GM23338 (cell line): Measurements from ENCODE around the gene TAF1D. TPM values are rescaled to one million over a fixed set of nuclear protein-coding genes. Genes with fewer than 3 reads are reported as not detected.

Experiments
- ATAC-seq: fragments of 200-7000 bp; cut with Tn5 transposase; 3 replicates; pipeline ENCODE4 v1.9.1; 2020
- DNase-seq: peaks from one replicate; pipeline ENCODE4 v3.0.0-alpha.2; 2015; ENCODE audit warnings: low spot score
- H2AFZ ChIP-seq: fragments of 200-600 bp; sonication (generic); 2 replicates; pipeline ENCODE4 v1.8.0; 2016; ENCODE audit warnings: antibody characterized with exemption, mild to moderate bottlenecking, moderate library complexity
- H3F3A ChIP-seq: fragments of 200-600 bp; sonication (generic); replicated peaks from 2 replicates; pipeline ENCODE4 v1.8.0; 2017; ENCODE audit warnings: antibody characterized with exemption, mixed run types, low read depth
- H3K27ac ChIP-seq: fragments of 200-600 bp; sonication (generic); 2 replicates; pipeline ENCODE4 v1.6.1; 2016; ENCODE audit warnings: low read depth
- H3K27me3 ChIP-seq: fragments of 200-600 bp; sonication (generic); 2 replicates; pipeline ENCODE4 v1.8.0; 2016; ENCODE audit warnings: mild to moderate bottlenecking, mixed run types, moderate library complexity; ENCODE audit not compliant: insufficient read depth
- H3K36me3 ChIP-seq: fragments of 200-600 bp; sonication (generic); 2 replicates; pipeline ENCODE4 v1.8.0; 2016; ENCODE audit warnings: mild to moderate bottlenecking; ENCODE audit not compliant: insufficient read depth
- H3K4me1 ChIP-seq: fragments of 200-600 bp; sonication (generic); 2 replicates; pipeline ENCODE4 v1.8.0; 2016; ENCODE audit warnings: mild to moderate bottlenecking, moderate library complexity; ENCODE audit not compliant: insufficient read depth
- H3K4me2 ChIP-seq: fragments of 200-600 bp; sonication (generic); 2 replicates; pipeline ENCODE4 v1.7.1; 2017; ENCODE audit warnings: mixed run types
- H3K4me3 ChIP-seq: fragments of 200-600 bp; sonication (generic); 2 replicates; pipeline ENCODE4 v1.6.1; 2016; ENCODE audit warnings: mixed run types
- H3K79me2 ChIP-seq: fragments of 200-600 bp; sonication (generic); replicated peaks from 2 replicates; pipeline ENCODE4 v1.8.0; 2017; ENCODE audit warnings: mild to moderate bottlenecking; ENCODE audit not compliant: insufficient read depth
- H3K9me2 ChIP-seq: fragments of 200-600 bp; sonication (generic); 2 replicates; pipeline ENCODE4 v1.8.0; 2017; ENCODE audit not compliant: insufficient read depth
- H4K20me1 ChIP-seq: fragments of 200-600 bp; sonication (generic); replicated peaks from 2 replicates; pipeline ENCODE4 v1.8.0; 2017; ENCODE audit warnings: mild to moderate bottlenecking; ENCODE audit not compliant: insufficient read depth
- H3K27ac Mint-ChIP-seq: 2 replicates; pipeline ENCODE4 v1.8.0; 2020; ENCODE audit warnings: inconsistent platforms, mild to moderate bottlenecking, moderate library complexity, mixed read lengths
- H3K27me3 Mint-ChIP-seq: 3 replicates; pipeline ENCODE4 v1.8.0; 2022; ENCODE audit warnings: low read depth, mild to moderate bottlenecking, moderate library complexity, mixed read lengths, inconsistent platforms; ENCODE audit not compliant: insufficient read depth, poor library complexity
- H3K36me3 Mint-ChIP-seq: 3 replicates; pipeline ENCODE4 v1.8.0; 2021; ENCODE audit warnings: low read depth, mild to moderate bottlenecking, inconsistent platforms, moderate library complexity, mixed read lengths
- H3K4me1 Mint-ChIP-seq: 3 replicates; pipeline ENCODE4 v1.8.0; 2020; ENCODE audit warnings: mild to moderate bottlenecking, inconsistent platforms, mixed read lengths
- H3K4me3 Mint-ChIP-seq: 3 replicates; pipeline ENCODE4 v1.8.0; 2021; ENCODE audit warnings: moderate library complexity, mild to moderate bottlenecking, inconsistent platforms, mixed read lengths
- H3K9me3 Mint-ChIP-seq: 3 replicates; pipeline ENCODE4 v1.8.0; 2020; ENCODE audit warnings: moderate library complexity, mild to moderate bottlenecking, inconsistent platforms, mixed read lengths
- CTCF ChIP-seq, 2 experiments: fragments of 200-600 bp in 1 of 2; sonication (generic) in 1 of 2; conservative IDR thresholded peaks; 2 replicates each; pipeline versions ENCODE4 v1.5.1 to v1.6.1; 2016 to 2017; ENCODE audit warnings: antibody characterized with exemption in 2 of 2, low read depth in 2 of 2, mild to moderate bottlenecking in 2 of 2, moderate library complexity in 1 of 2
- ETS1 ChIP-seq: IDR thresholded peaks from 2 replicates; pipeline ENCODE4 v1.6.1; 2016; ENCODE audit warnings: antibody characterized with exemption
- EZH2phosphoT487 ChIP-seq: fragments of 200-600 bp; sonication (generic); IDR thresholded peaks from one replicate; pipeline ENCODE4 v1.8.1; 2018; ENCODE audit warnings: antibody characterized with exemption; ENCODE audit not compliant: unreplicated experiment
- JUNB ChIP-seq: IDR thresholded peaks from one replicate; pipeline ENCODE4 v1.6.1; 2016; ENCODE audit warnings: antibody characterized with exemption; ENCODE audit not compliant: unreplicated experiment
- POLR2AphosphoS5 ChIP-seq: IDR thresholded peaks from 2 replicates; pipeline ENCODE4 v1.6.1; 2016; ENCODE audit warnings: antibody characterized with exemption, low read depth
- STAT1 ChIP-seq: IDR thresholded peaks from one replicate; pipeline ENCODE4 v1.6.1; 2016; ENCODE audit warnings: antibody characterized with exemption; ENCODE audit not compliant: unreplicated experiment
- ZNF114 ChIP-seq: fragments of 250-450 bp; sonication (Bioruptor Pico); IDR thresholded peaks from 2 replicates; pipeline ENCODE4 v1.5.0; 2020; ENCODE audit warnings: mild to moderate bottlenecking, moderate library complexity
- ZNF331 ChIP-seq: fragments of 250-450 bp; sonication (Bioruptor Pico); IDR thresholded peaks from 2 replicates; pipeline ENCODE4 v1.5.0; 2020; ENCODE audit warnings: low read depth, mild to moderate bottlenecking, moderate library complexity
- polyA plus RNA-seq: library from polyadenylated mRNA; unstranded; fragments of >200 nt; fragmentation: Nextera tagmentation; extraction: Ambion mirVana; gene quantifications from 2 replicates; pipeline ENCODE4 v1.2.1, GENCODE V29; 2016
- total RNA-seq: library from RNA; depleted of rRNA; stranded (reverse); fragments of >200 nt; shearing (Covaris generic); gene quantifications from 2 replicates; pipeline ENCODE4 v1.2.3, GENCODE V29; 2014

The TAF1D gene
- total and polyA plus RNA-seq, 2 experiments from 2014 or later: 240 to 246 TPM

- H3K36me3 Mint-ChIP-seq: peaks cover 37% of the 10 kb centered on the region
- no peaks in the 10 kb centered on the region for H3K27me3 Mint-ChIP-seq
- Histone ChIP-seq H2AFZ (no peak overlapping the region), H3K4me2 (no peak overlapping the region), H4K20me1 (no peaks in the 10 kb centered on the region), H3K9me2 (no peaks in the 10 kb centered on the region), H3F3A (no peaks in the 10 kb centered on the region), H3K27ac (no peak overlapping the region), H3K4me1 (no peaks in the 10 kb centered on the region), H3K4me3 (no peak overlapping the region), H3K36me3 (peaks cover 37% of the 10 kb centered on the region), H3K27me3 (no peaks in the 10 kb centered on the region), H3K79me2 (no peaks in the 10 kb centered on the region)
- TF ChIP-seq ZNF114 (CRISPR knock-in tag): no peak
- TF ChIP-seq STAT1: no peak
- TF ChIP-seq ETS1: no peak
- no peak for TF ChIP-seq CTCF (conservative IDR thresholded peaks at IDR 0.05; ENCODE audit: low read depth in 2 of 2)
- TF ChIP-seq EZH2phosphoT487: no peak
- no peak for TF ChIP-seq POLR2AphosphoS5
- DNase-seq (no peak), ATAC-seq (no peak)
- no peak overlapping the region for H3K27ac Mint-ChIP-seq
- no peaks in the 10 kb centered on the region for H3K9me3 Mint-ChIP-seq
- no peaks in the 10 kb centered on the region for H3K4me1 Mint-ChIP-seq
- H3K4me3 Mint-ChIP-seq: no peak overlapping the region
These were observed 15.5 kb upstream of the TAF1D start for GRCh38 chr11:93756748-93757147.

GRCh38 chr11:93753241-93753640 is 11.9 kb upstream of the TAF1D start:
- H3K27me3 ChIP-seq: no peaks in the 10 kb centered on the region
- H3K4me1 Mint-ChIP-seq: peaks cover 6% of the 10 kb centered on the region
- no peak overlapping the region for H3K27ac Mint-ChIP-seq
- no peaks in the 10 kb centered on the region for H4K20me1 ChIP-seq
- H3K36me3 ChIP-seq: peaks cover 19% of the 10 kb centered on the region
- no peak overlapping the region for H3K27ac ChIP-seq
- no peaks in the 10 kb centered on the region for H3K27me3 Mint-ChIP-seq
- no peaks in the 10 kb centered on the region for H3K9me3 Mint-ChIP-seq
- no peaks in the 10 kb centered on the region for H3K9me2 ChIP-seq
- no peak overlapping the region for H3K4me3 Mint-ChIP-seq
- DNase-seq (no peak), ATAC-seq (no peak)
- no peak overlapping the region for H3K4me3 ChIP-seq
- H3K4me1 ChIP-seq: no peaks in the 10 kb centered on the region
- no peak overlapping the region for H3K4me2 ChIP-seq
- H2AFZ ChIP-seq: no peak overlapping the region
- H3K36me3 Mint-ChIP-seq: peaks cover 13% of the 10 kb centered on the region; the same call in 2 of the 3 replicates
- TF ChIP-seq JUNB: no peak
- TF ChIP-seq ETS1: no peak
- no peak for TF ChIP-seq ZNF114 (CRISPR knock-in tag)
- TF ChIP-seq ZNF331 (CRISPR knock-in tag): no peak
- no peak for TF ChIP-seq EZH2phosphoT487
- TF ChIP-seq CTCF (conservative IDR thresholded peaks at IDR 0.05; ENCODE audit: low read depth in 2 of 2): no peak
- no peaks in the 10 kb centered on the region for H3K79me2 ChIP-seq
- H3F3A ChIP-seq: no peaks in the 10 kb centered on the region
